Upper lobe of right lung (tissue), 1 donor: Measurements from ENCODE around the gene ATAD3B. TPM values are rescaled to one million over a fixed set of nuclear protein-coding genes. Genes with fewer than 3 reads are reported as not detected.

Experiments
- ATAC-seq: fragments of 200-7000 bp; cut with Tn5 transposase; one replicate; pipeline ENCODE4 v1.9.1; 2020; ENCODE audit warnings: mild to moderate bottlenecking, moderate library complexity
- DNase-seq: peaks from one replicate; pipeline ENCODE4 v3.0.0-alpha.2; 2020
- H3K27ac ChIP-seq: fragments of 200-600 bp; one replicate; pipeline ENCODE4 v1.8.0; 2022
- H3K27me3 ChIP-seq: fragments of 200-600 bp; one replicate; pipeline ENCODE4 v1.8.0; 2022; ENCODE audit warnings: mild to moderate bottlenecking
- H3K36me3 ChIP-seq: fragments of 200-600 bp; one replicate; pipeline ENCODE4 v1.8.0; 2022
- H3K4me1 ChIP-seq: fragments of 200-600 bp; one replicate; pipeline ENCODE4 v1.8.0; 2022
- H3K4me3 ChIP-seq: fragments of 200-600 bp; one replicate; pipeline ENCODE4 v1.8.0; 2022; ENCODE audit warnings: mild to moderate bottlenecking
- H3K9me3 ChIP-seq: fragments of 200-600 bp; one replicate; pipeline ENCODE4 v1.8.0; 2022
- CTCF ChIP-seq: fragments of 200-600 bp; IDR thresholded peaks from one replicate; pipeline ENCODE4 v1.8.0; 2022; ENCODE audit warnings: antibody characterized with exemption
- intact Hi-C: fragments of 100-400 bp; cut with DNase I; formaldehyde crosslinking; loops from one replicate; pipeline ENCODE4 v1.11.0; 2022
- total RNA-seq: library from RNA; stranded (reverse); fragmentation: NEBNext Ultra II Directional; extraction: Animal tissue kit (Norgen Biotek cat#: 25700); gene quantifications from one replicate; pipeline ENCODE4 v1.2.1, GENCODE V29; 2021
- donor health status: DM: no; HTN: yes; CAD: no; lungs with severe emphysema.

Gene ATAD3B
- total RNA-seq, 1 donor from 2014 or later: 24.3 TPM

GRCh38 chr1:1432274-1432950, 39.2 kb upstream of the ATAD3B start:
- no peak for ATAC-seq
- TF ChIP-seq CTCF: no peak
- no peaks in the 10 kb centered on the region for H3K27me3 ChIP-seq
- H3K9me3 ChIP-seq: no peaks in the 10 kb centered on the region
- DNase-seq: peak; percentile 67
- H3K4me3 ChIP-seq: peak overlapping the region; percentile 57
- intact Hi-C loops: no loop called here
- H3K36me3 ChIP-seq: no peaks in the 10 kb centered on the region
- peaks cover 66% of the 10 kb centered on the region for H3K4me1 ChIP-seq
- peak overlapping the region; percentile 91 for H3K27ac ChIP-seq

GRCh38 chr1:1432951-1433803, 38.4 kb upstream of the ATAD3B start:
- no peaks in the 10 kb centered on the region for H3K9me3 ChIP-seq
- peak overlapping the region; percentile 57 for H3K4me3 ChIP-seq
- peak overlapping the region; percentile 91 for H3K27ac ChIP-seq
- intact Hi-C loops: no loop called here
- ATAC-seq (peak; percentile 75), DNase-seq (peak; percentile 96)
- no peak for TF ChIP-seq CTCF
- H3K27me3 ChIP-seq: no peaks in the 10 kb centered on the region
- no peaks in the 10 kb centered on the region for H3K36me3 ChIP-seq
- H3K4me1 ChIP-seq: peaks cover 69% of the 10 kb centered on the region

GRCh38 chr1:1433804-1434130, 37.8 kb upstream of the ATAD3B start:
- Histone ChIP-seq H3K36me3 (no peaks in the 10 kb centered on the region), H3K4me3 (peak overlapping the region; percentile 57), H3K27me3 (no peaks in the 10 kb centered on the region), H3K9me3 (no peaks in the 10 kb centered on the region), H3K4me1 (peaks cover 70% of the 10 kb centered on the region), H3K27ac (peak overlapping the region; percentile 91)
- no peak for TF ChIP-seq CTCF
- ATAC-seq (peak; percentile 0), DNase-seq (peak; percentile 78)
- intact Hi-C loops: no loop called here

GRCh38 chr1:1434131-1434823, 37.3 kb upstream of the ATAD3B start:
- TF ChIP-seq CTCF: no peak
- Histone ChIP-seq H3K9me3 (no peaks in the 10 kb centered on the region), H3K27me3 (no peaks in the 10 kb centered on the region), H3K4me3 (peak overlapping the region; percentile 57), H3K27ac (peak overlapping the region; percentile 91), H3K36me3 (no peaks in the 10 kb centered on the region), H3K4me1 (peaks cover 68% of the 10 kb centered on the region)
- intact Hi-C loops: no loop called here
- ATAC-seq (peak; percentile 2), DNase-seq (peak; percentile 88)

GRCh38 chr1:1434824-1435105, 36.8 kb upstream of the ATAD3B start:
- Histone ChIP-seq H3K4me3 (peak overlapping the region; percentile 57), H3K27ac (peak overlapping the region; percentile 91), H3K4me1 (peaks cover 63% of the 10 kb centered on the region), H3K9me3 (no peaks in the 10 kb centered on the region), H3K36me3 (no peaks in the 10 kb centered on the region), H3K27me3 (no peaks in the 10 kb centered on the region)
- ATAC-seq (no peak), DNase-seq (no peak)
- intact Hi-C loops: no loop called here
- no peak for TF ChIP-seq CTCF
